SKM-1 treated with dmso at 0.1 percent for 144 hours (cell line): ENCODE results near the gene SH2D1B.
"Not testable (repeated sequence)": the region's sequence is repeated elsewhere in the genome, so short reads cannot be mapped to it uniquely, and the experiment has no call there.

Source experiments
- DNase-seq: peaks from one replicate; lab custom pipeline; 2025; ENCODE audit not compliant: unreplicated experiment; lab: John Stamatoyannopoulos, UW

SH2D1B gene, protein sequence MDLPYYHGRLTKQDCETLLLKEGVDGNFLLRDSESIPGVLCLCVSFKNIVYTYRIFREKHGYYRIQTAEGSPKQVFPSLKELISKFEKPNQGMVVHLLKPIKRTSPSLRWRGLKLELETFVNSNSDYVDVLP

DNA sequence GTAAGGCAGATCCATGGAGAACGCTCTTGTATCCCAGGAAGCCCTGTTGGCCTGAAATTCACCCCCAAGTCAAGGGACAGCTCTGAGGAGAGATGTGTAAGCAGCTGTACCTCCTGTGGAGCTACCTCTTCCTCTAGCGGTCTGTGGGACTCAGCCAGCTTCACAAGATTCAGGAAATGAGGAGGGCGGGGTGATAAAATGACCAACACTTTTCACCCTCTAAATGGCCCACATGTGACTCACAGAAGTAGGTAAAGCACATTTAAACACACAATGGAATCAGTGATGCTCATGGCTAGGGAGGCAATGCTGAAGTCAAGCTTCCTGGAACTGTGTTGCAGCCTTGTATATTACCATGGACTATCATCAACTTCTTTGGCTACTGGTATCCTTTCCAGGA lies at the start of gene SH2D1B:
Gene SH2D1B (minus strand): TSS at position 135 of the 400 bp plus-strand sequence. CDS start 120 bp downstream, at position 15.
- DNase-seq = no peak

DNA sequence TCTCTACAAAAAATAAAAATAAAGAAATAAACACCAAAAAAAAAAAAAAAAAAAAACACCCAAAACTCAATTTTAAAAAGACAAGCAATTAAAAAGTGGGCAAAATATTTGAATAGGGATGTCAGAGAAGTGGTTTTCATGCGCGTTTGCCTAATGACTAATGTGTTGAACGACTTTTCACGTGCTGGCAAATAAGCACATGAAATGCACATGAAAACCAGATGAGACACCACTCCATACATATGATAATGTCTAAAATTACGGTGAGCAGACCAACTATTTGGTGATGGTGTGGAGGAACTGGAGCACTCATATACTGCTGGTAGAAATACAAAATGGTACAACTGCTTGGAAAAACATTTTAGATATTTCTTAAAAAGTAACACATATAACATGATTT lies 46.3 kb upstream of the SH2D1B start:
- DNase-seq = no peak

GRCh38 chr1:162456323-162456722 lies 44.4 kb upstream of the SH2D1B start:
- no peak for DNase-seq

- DNase-seq = not testable (repeated sequence)
Observed at GRCh38 chr1:162454361-162454760, 42.4 kb upstream of the SH2D1B start.

DNA sequence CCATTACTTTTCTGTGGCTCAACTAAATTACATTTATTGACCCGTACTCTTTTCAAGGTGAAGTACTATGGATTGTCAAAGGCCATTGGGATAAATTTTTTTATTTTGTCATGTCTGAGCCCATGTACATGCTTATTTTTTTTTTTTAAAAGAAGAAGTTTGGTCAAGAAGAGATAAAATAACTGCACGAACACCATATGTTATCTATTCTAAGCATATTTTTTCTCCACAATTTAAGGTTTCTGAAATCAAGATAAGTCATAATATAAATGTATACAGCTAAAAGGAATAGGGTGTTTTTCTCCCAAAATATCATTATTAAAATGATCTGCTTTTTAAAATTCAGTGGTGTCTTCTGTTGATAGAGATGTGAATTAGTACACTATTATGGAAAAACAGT lies 35.0 kb upstream of the SH2D1B start:
- no peak for DNase-seq

DNA sequence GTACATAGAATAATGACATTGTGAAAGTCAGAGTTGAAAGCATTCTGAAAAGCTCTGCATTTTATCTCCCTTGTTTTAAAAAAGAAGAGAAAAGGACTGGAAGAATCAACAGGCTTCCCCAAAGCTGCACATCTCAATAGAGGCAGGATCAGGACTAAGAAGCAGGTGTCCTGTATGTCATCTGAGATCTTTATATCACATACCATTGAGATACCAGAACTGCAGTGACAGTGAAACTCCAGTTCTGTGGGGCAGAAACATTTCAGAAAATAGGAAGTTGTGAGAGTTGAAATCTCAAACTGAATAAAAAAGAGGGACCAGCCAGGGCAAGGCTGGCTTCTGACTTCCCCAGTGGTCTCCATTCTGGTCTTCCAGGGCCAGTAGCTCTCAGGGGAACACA lies 33.0 kb upstream of the SH2D1B start:
- no peak for DNase-seq

GRCh38 chr1:162432977-162433713 lies 21.2 kb upstream of the SH2D1B start:
- DNase-seq = not testable (repeated sequence)

DNA sequence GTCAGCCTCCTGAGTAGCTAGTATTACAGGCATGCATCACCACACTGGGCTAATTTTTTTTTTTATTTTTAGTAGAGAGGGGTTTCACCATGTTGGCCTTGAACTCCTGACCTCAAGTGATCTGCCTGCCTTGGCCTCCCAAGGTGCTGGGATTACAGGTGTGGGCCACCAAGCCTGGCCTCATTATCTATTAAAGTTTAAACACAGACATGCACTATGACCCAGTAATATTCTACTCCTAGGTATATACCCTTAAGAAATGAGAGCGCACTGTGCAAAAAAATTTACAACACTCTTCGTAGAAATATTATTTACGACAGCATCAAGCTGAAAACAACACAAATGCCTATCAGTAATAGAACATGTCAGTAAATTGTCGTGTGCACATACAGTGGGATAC lies 18.6 kb upstream of the SH2D1B start:
- no peak for DNase-seq

DNA sequence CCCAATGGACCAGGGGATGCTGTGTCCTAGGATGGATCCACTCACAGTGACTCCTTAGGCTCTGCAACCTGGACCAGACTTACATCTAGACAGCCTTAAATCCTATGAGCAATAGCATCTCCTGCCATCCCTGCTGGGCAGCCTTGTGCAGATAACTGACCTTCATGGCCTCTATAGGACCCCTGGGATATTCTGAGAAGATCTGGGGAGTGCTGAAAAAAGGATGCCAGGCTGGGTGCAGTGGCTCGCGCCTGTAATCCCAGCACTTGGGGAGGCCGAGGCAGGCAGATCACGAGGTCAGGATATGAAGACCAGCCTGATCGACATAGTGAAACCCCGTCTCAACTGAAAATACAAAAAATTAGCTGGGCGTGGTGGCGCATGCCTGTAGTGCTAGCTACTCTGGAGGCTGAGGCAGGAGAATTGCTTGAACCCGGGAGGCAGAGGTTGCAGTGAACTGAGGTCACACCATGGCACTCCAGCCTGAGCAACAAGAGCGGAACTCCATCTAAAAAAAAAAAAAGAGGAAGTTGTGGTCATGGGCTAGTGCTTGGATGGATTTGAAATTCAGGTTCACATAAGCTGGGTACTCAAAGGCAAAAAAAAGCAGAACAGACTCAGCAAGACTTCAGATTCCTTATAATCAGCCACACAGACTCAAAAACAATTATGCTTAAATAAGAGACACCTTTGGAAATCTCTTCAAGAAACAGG lies 10.9 kb upstream of the SH2D1B start:
- peak; percentile 99 for DNase-seq

GRCh38 chr1:162421258-162422164 lies 9.6 kb upstream of the SH2D1B start:
- no peak for DNase-seq

DNA sequence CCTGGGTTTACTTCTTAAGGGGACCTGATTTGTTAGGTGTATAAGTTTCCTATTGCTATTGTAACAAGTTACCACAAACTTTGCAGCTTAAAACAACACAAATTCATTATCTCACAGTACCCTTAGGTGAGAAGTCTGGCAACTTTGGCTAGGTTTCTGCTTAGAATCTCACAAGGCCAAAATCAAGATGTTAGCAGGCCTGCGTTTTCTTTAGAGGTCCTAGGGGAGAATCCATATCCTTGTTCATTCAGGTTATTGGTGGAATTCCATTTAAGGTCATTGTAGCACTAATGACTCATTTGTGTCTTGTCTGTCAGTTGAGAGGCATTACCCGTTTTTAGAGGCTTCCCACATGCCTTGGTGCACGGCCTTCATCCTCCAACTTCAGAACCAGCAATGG lies 8.2 kb upstream of the SH2D1B start:
- DNase-seq = no peak

DNA sequence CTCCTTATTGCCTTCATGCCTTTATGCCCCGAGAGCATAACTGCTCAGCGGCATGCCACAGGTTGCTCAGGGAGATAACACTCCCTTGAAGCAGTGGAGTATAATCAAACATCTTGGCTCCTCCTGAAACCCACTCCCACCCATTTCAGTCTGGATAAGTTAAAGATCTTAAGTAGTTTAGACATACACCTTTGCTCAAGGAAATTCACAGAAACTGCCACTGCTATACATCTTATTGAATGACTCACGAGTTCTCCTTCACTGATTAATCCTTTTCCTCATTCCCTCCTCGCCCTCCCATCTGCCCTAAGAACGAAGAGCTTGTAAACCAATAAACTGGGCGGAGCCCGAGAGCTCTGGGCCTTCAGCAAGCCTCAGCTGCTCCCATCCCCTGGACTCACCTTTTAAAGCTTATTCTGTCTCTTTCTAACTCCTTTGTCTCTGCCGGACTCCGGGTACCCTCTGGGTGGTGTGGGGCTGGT lies 7.6 kb upstream of the SH2D1B start:
- DNase-seq = not testable (repeated sequence)

GRCh38 chr1:162418584-162418983 lies 6.6 kb upstream of the SH2D1B start:
- DNase-seq = not testable (repeated sequence)

GRCh38 chr1:162417650-162418049 lies 5.7 kb upstream of the SH2D1B start:
- no peak for DNase-seq

GRCh38 chr1:162416909-162417308 lies 5.0 kb upstream of the SH2D1B start:
- no peak for DNase-seq

- no peak for DNase-seq
Observed at GRCh38 chr1:162416215-162416614, 4.3 kb upstream of the SH2D1B start.

- DNase-seq = no peak
Observed at GRCh38 chr1:162407539-162407938, 4.4 kb downstream of the SH2D1B start.

DNA sequence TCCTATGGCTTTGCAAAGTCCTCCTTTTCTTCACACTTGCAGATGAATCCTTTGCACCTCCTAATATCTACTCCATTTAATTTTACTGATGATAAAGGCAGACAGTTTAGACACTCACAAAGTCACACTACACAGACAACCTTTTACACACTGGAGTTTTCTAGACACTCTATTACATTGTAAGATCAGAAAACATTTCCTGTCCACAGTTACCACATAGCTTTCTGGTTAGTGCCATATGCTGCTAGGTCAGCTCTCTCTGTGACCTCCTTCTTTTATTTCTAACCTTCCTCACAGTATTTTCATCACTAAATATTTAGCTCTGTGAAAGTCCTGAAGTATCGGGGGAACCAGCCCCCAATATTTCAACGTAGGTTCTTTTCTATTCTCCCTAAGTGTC lies 5.1 kb downstream of the SH2D1B start:
- DNase-seq = no peak

- DNase-seq = no peak
Observed at GRCh38 chr1:162405800-162406199, 6.1 kb downstream of the SH2D1B start.

GRCh38 chr1:162404550-162405160 lies 7.3 kb downstream of the SH2D1B start:
- no peak for DNase-seq
